NCI-H2196 treated with DMSO at 0.1 percent for 48 hours (cell line): Measurements from ENCODE around the gene FAM78B.

Source experiments
- DNase-seq: peaks from one replicate; lab custom pipeline; 2025; ENCODE audit not compliant: unreplicated experiment; lab: John Stamatoyannopoulos, UW

Gene FAM78B, protein sequence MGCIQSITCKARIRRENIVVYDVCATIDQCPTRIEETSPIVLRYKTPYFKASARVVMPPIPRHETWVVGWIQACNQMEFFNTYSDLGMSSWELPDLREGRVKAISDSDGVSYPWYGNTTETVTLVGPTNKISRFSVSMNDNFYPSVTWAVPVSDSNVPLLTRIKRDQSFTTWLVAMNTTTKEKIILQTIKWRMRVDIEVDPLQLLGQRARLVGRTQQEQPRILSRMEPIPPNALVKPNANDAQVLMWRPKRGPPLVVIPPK

DNA sequence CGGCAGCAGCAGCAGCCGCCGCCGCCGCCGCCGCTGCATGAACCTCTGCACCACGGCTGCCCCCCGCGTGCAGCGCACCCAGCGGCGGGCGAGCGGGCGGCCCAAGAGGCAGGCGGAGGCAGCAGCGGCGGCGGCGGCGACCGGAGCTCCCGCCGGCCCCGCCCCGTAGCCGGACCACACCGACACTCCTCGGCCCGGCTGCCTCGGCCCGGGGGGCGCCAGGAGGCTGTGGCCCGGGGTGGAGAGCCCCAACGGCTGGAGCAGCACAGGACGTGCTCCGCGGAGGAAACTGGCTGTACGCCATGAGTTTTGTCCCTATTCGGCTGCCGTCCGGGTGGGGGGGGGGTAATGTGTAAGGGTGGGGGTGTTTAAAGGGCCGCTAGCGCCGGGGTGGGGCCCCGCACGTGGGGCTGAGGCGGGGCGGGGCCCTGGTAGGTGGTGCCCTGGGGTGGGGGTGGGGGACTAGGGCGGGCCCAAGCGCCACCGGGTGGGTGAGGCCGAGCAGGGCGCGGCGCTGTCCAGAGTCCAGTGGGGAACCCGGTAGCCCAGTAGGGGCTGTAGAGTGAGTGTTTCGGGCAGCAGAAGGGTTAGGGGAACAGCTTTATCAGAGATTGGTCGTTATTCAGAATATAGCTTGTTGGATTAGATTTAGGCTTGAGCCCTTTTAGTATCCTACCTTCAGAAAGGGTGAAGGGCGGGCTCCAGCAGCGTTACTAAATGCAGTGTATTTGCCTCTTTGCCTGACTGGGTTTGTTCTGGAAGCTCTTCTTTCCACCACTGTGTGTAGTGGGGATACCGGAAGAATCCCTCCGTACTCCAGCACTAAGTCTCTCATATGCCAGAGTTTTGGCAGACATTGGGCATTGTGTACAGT is at the start of gene FAM78B:
FAM78B (minus strand) TSS at position 304 of the 874 bp plus-strand sequence. CDS start 753 bp downstream, outside the sequence.
- peak; percentile 44 for DNase-seq

DNA sequence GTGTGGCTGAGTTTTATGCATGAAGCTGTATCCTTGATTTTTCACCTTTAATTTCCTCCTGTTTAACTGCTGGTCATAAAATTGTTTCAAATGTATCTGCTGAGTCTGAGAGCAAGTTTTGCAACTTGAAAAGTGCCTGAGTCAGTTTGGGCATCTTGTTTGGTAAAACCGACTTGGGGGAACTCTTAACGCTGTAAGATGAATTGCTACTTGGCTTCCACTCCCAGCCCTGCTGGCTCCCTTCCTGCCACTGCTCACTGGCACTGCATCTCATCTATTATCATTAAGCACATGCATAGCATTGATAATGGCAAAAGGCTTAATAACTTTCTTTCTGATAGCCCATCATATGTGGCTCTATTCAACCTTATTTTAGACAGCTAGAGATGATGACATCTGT is 35.7 kb upstream of the FAM78B start:
- DNase-seq: no peak

DNA sequence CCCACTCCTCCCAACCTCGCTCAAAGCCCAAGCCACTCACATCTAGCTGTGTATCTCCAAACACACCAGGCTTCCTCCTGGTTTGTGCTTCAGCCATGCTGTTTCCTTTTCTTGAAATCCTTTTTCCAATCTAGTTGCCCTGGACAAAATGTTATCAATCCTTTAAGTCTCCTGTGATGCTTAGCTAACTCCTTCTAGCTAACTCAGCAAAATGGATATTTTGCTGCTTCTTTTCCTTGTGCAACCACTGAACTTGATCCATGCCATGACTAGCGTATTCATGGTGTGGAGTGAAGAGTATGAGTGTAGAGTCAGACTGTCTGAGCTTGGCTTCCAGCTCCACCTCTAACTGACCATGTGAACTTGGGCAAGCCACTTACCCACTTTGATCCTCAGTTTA is 33.9 kb upstream of the FAM78B start:
- DNase-seq: no peak

DNA sequence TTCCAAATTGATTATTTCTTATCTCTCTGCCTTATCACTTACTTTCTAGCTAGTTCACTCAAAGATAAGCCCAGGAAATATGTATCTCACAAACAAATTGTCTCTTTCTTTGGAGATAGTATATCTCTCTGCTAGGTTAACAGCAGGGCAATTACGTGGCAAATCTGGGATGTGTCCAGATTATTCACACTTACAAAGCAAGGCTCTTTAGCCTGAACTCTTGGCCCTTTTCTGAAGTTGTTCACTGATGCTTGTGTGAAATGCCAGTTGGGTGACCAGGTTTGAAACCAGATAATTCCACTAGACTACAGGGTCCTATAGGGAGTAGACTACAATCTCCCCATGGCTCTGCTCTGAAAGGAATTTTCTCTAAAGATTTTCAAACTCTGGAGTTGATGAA is 30.8 kb upstream of the FAM78B start:
- DNase-seq: no peak

DNA sequence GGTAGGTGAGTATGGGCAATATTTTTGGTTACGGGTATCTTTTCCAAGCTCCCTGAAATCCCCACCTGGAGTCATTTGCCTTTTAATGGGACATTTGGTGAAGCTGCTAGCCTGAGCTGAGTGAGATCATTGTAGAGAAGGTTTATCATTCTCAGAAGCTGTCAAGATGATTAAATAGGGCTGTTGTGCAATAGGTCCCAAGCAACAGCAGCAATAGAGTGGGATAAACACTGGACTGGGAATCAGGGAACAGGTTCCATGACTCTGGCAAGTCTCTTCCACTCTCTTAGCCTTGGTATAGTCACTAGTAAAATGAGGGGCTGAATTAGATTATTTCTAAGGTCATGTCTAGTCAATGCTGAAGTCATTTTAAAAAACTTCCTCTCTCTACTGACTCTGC is 30.3 kb upstream of the FAM78B start:
- DNase-seq: no peak

DNA sequence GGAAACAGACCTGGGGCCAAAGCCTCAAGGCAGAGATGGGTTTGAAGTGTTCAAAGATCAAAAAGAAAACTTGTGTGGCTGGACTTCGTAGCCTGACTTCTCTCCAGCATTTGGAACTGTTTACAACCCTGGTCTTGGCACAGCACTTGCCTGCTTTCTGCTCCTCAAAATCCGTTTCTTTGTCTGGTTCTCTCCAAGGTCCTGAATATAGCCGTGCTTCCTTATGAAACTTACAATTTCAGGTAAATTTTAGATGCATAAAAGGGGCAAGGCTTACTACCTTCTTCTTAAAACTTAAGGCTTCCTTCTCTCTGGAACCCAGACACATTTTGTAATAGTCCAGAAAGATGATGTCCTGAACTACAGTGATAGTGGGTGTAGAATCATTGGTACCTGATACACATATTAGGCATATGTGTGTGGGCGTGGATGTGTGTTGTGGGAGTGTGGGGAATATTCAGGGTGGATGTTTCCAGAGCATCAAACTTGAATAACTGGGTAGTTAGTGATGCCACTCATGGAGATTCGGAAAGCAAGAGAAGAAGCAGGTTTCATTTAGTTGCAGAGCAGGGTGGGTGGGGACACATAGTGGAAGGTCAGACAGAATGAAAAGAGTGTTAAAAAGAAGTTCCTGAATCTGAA is 26.4 kb upstream of the FAM78B start:
- no peak for DNase-seq

DNA sequence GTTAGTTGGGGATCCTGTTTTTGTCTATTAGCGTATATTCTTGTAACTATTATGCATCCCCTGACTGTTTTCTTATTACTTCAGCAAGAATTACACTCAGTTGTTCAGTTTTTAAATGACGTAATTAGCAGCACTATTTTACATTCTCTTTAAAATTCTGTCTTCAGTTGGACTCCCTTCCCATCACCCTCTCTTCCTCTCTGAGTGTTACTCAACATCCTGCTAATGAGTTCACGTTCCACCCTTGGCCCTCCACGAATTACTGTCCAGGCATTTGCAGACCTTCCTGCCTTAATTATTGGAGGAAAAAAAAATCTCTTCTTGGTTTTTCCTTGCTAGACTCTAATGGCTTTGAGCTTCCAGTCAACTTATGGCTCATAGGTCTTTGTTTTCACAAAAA is 23.6 kb upstream of the FAM78B start:
- DNase-seq: no peak

DNA sequence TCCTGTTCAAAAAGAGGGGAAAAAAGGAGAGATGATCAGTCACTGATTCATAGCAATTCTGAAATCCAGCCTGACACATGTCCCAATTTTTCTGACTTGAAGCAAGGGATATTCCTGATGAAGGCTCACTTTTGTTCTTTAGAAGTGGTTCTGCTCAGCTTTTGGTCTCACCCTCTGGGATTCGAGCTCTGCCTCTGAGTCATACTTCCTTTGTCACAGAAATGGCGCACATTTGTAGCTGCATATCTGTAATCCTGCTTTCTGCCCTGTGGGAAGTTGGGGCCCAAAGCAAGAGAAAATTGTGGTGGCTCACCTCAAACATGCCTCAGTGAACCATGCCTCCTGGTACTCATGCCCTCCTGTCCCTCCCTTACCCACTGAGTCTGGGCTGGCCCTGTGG is 22.3 kb upstream of the FAM78B start:
- DNase-seq: no peak

DNA sequence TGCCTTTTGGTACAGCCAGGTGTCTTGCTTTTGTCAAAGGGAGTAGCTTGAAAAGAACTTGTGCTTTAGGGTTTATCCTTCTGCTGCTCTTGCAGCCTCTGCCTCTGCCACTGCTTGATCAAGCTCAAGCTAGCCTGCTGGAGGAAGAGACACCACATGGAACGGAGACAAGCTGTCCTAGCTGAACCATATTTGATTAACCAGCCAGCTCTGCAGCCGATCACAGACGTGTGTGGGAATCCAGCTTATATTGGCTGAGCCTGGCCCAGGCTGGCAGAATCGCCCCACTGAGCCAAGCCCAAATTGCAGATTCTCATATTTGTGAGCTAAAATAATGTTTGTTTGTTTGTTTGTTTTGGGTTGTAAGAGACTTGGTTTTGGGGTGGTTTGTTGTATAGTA is 18.7 kb upstream of the FAM78B start:
- DNase-seq: no peak

DNA sequence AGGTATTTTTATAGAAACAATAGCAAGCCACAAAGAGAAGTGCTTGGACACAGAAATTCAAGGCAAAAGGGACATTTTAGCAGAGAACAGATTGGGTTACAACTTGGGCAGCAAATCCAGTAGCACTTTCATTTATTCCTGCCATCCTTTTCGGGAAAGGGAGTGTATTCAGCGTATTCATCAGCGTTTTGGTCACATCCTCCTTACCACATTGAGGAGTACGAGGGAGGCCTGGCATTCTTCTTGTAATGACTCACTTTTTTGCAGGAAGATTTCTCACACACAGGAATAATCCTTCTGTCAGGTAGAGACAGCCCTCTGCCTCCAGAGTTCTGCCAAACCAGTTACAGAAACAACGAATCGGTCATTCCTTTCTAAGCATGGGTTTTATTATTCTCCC is 18.1 kb upstream of the FAM78B start:
- DNase-seq: no peak

DNA sequence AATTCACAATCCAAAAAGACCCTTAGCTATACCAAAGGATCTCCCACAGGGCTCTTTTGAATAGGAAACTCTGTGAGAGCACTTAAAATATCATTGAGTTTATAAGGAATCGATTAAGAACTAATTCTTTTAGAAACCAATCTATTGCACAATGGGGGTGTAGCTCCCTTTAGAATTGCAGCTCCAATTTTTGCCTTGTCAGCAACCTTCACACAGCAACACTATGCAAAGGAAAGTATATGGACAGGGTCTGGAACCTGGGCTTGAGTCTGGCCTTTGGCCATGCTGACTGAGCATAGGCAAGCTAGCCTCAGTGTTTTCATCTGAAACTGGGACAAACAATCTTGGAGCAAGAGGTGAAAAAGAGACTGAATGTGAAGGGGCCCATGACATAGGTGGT is 17.2 kb upstream of the FAM78B start:
- no peak for DNase-seq

DNA sequence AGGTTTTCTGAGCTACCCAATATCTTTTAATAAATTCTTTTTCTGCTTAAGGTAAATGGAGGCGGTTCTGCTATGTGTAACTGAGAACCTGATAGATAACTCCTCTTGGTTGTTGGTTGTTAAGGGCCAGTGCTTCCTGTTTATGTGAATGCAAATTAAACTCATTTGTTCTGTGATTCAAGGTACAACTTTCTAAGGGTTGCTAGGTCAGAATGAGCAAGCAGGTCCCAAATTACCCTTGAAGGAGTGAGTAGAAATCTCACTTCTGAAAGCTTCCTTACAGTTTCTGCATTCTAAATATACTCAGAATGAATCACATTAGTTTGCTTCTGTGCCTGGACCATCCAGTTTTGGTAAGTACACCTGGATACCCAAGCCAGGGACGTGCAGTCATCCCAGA is 15.5 kb upstream of the FAM78B start:
- no peak for DNase-seq

DNA sequence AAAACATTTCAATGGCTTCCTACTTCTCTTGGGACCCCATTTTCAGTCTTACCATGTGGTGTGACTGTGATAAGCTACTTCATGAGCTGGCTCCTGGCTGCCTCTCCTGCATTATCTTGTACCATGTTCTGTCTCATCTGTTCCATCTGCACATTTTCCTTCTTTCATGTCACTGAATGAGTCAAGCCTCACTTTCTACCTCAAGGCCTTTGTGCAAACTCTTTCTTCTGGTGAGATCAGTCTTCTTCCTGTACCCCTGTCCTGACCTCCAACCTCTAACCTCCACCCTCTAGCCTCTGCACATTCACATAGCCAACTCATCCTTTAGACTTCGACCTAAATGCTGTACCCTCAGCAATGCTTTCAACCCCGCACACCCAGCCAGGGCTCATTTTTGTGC is 9.6 kb upstream of the FAM78B start:
- no peak for DNase-seq

DNA sequence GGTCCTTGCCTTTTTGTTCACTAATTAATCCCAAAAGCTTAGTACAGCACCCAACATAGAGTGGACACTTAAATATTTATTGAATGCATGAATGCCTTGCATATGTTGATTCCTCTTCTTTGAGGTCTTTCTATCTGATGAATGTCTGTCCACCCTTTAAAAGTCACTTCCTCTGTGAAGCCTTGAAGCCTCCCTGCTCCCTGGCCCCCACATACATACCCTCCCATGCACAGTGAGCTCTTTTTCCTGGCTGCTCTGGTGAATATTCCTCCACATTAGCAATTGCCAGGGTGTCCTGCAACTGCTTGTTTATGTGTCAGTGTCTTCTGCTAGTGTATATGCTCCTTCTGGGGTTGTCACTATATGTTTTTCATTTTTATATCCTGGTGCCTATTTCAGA is 8.2 kb upstream of the FAM78B start:
- DNase-seq: no peak

DNA sequence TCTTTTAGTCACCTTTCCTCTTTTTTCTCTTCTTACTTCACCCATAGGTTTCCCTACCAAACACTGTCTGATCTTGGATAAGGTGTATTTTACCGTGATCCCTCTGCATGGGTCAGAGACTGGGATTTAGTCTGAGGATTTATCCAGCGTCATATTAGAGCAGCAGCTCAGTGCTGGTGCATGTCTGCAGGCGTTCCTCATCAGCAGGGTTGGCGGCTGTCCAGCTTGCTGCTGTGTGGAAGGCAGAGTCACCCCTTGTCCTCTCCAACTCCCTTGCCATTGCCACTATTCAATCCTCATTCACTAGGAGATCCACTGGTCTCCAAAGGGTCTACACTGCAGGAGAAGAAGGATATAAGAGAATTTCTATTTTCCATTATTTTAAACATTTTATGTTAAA is 7.3 kb upstream of the FAM78B start:
- no peak for DNase-seq

DNA sequence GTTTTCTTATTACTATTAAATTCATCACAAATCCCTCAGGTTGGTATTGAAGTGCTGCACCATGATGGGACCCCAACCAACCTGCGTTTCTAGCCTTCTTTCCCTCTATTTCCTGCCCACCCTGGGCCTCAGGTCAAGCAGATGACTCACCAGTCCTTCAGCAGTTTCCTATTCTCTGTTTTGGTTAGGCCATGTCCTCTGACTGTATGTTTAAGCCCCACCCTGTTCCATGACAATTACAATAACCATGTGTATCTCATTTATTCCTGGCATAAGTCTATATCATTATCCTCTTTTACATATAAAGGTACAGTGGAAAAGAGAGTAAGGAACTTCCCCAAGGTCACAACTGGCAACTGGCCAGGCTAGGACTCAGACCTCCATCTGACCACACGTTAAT is 5.3 kb upstream of the FAM78B start:
- DNase-seq: no peak

DNA sequence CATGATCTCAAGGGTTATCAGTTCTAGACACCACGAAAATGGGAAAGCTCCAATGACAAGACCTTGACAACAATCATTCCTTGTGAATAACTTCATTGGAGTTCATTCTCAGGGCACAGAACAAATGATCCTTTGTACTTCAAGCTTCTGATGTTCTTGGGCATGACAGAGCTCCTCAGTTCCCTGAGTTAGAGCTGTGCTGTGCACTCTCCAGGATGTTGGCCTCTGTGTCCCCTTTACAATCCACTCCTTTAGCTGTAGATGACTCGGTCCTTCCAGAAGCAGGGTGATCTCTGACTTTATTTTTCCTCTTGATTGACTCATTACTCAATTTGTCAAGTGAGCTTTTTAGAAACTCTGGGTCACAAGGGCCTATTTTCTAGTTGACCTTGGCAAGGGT is 3.9 kb upstream of the FAM78B start:
- no peak for DNase-seq

DNA sequence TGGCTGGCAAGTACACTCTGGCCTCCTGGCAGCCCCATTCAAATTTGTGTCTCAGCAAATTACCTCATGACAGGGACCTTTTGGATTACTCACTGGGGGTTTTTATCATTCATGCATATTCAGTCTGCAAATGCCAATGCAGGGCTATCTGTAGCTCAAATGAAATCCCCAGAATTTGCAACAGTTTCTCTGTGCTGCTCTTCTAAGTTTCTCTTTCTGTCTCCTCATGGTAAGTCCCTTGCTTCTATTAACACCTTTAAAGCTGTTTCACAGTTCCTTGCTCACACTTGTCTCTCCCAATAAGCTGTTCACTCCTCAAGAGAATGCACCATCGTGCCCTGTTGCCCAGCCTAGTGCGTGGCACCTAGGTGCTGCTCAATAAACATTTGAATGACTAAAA is 3.3 kb upstream of the FAM78B start:
- DNase-seq: no peak

DNA sequence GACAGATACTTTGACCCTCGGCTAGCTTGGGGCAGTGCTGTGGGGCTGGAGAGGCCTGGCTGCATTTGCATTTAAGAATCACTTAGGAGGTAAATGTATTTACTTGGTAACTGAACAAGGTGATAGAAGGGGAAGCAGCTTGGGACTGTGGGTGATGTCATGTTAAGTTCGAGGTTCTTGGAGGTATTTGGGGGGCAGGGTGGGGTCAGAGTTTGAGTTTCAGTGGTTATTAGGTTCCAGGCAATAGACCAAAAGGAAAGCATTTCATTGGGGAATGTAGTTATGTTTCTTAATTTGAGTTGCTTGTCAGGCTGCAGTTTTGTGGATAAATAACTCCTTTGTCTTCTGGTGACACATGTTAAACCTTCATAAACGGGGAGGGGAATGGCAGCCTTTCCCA is 2.4 kb upstream of the FAM78B start:
- no peak for DNase-seq

DNA sequence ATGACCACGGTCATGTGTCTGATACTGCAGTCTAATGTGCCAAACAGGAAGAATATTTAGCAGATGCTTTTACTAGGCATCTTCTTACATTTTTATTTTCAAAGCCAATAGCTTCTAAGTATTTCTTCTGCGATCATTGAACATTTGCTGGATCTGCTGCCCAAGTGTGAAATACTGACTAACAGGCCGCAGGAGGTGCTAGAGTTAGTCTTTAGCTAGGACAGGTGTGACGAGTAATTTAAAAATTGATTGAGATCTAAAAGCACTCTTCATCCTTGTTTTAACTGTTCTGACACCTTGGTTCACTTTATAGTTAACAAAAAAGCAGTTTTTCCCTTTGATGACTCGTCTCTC is 748 bp upstream of the FAM78B start:
- no peak for DNase-seq

DNA sequence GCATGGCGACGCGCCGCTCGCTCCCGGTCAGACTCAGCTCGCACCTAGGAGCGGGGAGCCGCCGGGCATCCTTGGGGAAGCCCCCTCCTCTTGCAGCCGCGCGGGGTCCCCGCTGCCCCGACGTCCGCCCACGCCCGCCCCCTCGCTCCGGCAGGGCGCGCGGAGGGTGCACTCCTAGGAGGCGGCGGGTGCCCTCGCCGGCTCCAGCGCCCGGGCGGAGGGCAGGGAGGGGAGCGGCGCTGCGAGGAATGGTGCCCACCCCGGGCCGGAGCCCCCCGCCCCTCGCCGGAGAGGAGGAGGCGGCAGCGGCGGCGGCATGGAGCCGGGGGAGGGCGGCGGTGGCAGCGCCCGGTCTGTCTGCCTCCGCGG is 488 bp downstream of the FAM78B start:
- no peak for DNase-seq

DNA sequence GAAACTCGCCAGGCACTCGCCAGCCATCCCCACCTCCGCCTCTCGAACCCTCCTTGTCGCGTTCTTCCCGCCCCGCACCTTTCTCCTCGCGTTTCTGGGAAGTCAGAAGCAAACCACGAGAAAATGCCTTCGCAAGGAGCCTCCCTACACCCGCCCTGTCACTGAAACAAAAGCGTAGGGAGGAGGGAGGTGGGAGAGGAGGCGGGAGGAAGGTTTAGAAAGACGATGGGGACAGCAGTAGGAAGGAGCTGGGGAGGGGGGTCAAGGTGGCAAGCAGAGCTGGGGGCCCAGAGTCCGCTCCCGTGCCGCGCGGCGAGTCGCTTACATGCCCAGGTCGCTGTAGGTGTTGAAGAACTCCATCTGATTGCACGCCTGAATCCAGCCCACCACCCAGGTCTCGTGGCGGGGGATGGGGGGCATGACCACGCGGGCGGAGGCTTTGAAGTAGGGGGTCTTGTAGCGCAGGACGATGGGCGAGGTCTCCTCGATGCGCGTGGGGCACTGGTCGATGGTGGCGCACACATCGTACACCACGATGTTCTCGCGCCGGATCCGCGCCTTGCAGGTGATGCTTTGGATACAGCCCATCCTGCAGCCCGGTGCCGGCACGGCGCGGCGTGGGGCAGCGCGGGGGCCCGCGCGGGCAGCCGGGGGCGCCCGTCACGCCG is 1.0 kb downstream of the FAM78B start:
- no peak for DNase-seq
